Stomach (tissue), 4 donors: ENCODE results near the gene ZFAND2B.

Source experiments
- POLR2A ChIP-seq, 4 donors: fragments of 450-650 bp; IDR thresholded peaks; one replicate each; pipeline ENCODE4 v1.6.1; 2016; ENCODE audit warnings: antibody characterized with exemption in 4 of 4, control low read depth in 2 of 4, mild to moderate bottlenecking in 1 of 4, moderate library complexity in 1 of 4
- POLR2AphosphoS5 ChIP-seq, 3 donors: sonication (generic); formaldehyde crosslinking; IDR thresholded peaks; one replicate each; pipeline ENCODE4 v1.6.1; 2016; ENCODE audit warnings: antibody characterized with exemption in 3 of 3

- TF ChIP-seq POLR2A (IDR thresholded peaks at IDR 0.05) = no peak
- no peak for TF ChIP-seq POLR2AphosphoS5 (IDR thresholded peaks at IDR 0.05)
These were observed 22.3 kb downstream of the ZFAND2B start for GRCh38 chr2:219228911-219229304.
